ENCODE data around the gene GREB1L. TPM values are rescaled to one million over a fixed set of nuclear protein-coding genes. Genes with fewer than 3 reads are reported as not detected.

GREB1L gene
- polyA plus RNA-seq, 1 of the 3 experiments (the other 2 are of a cell fraction): under 0.01 TPM

DNA sequence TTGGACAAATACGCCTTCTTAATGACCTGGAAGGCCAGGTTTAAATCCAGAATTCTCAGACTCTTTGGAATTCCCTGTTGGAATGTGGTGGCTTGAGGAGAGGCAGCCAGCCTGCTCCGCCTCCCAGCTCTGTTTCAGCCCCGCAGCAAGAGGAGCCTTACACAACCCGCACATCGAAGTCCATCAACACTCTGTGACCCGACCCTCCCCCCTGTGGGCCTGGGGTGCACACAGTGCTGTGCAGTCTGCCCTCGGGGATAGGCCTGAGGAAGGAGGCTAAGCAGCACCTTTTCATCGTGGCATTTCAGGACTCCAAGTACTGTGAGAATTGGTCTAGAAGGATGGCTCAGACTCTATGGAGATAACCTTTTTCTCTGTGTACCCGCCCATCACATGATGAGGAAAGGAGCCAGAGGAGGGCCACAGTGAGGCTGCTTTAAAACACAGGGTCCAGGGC is 73.7 kb downstream of the GREB1L start:
- no peaks in the 10 kb centered on the region for H4K20me1 ChIP-seq (ENCODE audit: insufficient read depth)
- H3K79me2 ChIP-seq (ENCODE audit: insufficient read depth): no peaks in the 10 kb centered on the region
- H2AFZ ChIP-seq (ENCODE audit: low read depth): no peak overlapping the region
- no peaks in the 10 kb centered on the region for H3K9me2 ChIP-seq
- H3K27me3 ChIP-seq (ENCODE audit: insufficient read depth): no peaks in the 10 kb centered on the region
- H3K36me3 ChIP-seq (replicated peaks in 1 of 2; ENCODE audit: control insufficient read depth in 1 of 2, insufficient read depth in 2 of 2, low read length in 1 of 2): no peaks in the 10 kb centered on the region
- no peak for DNase-seq
- H3F3A ChIP-seq (replicated peaks; ENCODE audit: insufficient read depth): no peaks in the 10 kb centered on the region
- ChIA-PET POLR2A (no interaction called here), CTCF (no interaction called here)
- no peak overlapping the region for H3K4me2 ChIP-seq
- H3K9ac ChIP-seq: no peak overlapping the region
- no peaks in the 10 kb centered on the region for H3K4me1 ChIP-seq (ENCODE audit: control insufficient read depth in 1 of 2, insufficient read depth in 2 of 2, low read depth in 1 of 2, low read length in 1 of 2)
- WGBS (ENCODE audit: low lambda C conversion rate): 30% methylated on average over 9 of the region's 9 CpGs
- no peak overlapping the region for H3K4me3 ChIP-seq (ENCODE audit: low read depth in 2 of 2, low read length in 1 of 2)
- no peaks in the 10 kb centered on the region for H3K9me3 ChIP-seq
- TF ChIP-seq TEAD4 (IDR thresholded peaks at IDR 0.05; ENCODE audit: borderline replicate concordance, insufficient read depth) (no peak), RAD21 (IDR thresholded peaks at IDR 0.05; ENCODE audit: low read length) (no peak), TAF1 (IDR thresholded peaks at IDR 0.05; ENCODE audit: borderline replicate concordance, low read depth, low read length) (no peak)
- H3K27ac ChIP-seq (ENCODE audit: low read depth in 2 of 2, low read length in 1 of 2): no peak overlapping the region

GRCh38 chr18:21316296-21316695 is 74.3 kb downstream of the GREB1L start:
- no peak overlapping the region for H3K4me3 ChIP-seq (ENCODE audit: low read depth in 2 of 2, low read length in 1 of 2)
- H3K4me2 ChIP-seq: no peak overlapping the region
- no peaks in the 10 kb centered on the region for H3K9me2 ChIP-seq
- 88% methylated on average over 1 of the region's 1 CpG for WGBS (ENCODE audit: low lambda C conversion rate)
- H3K27ac ChIP-seq (ENCODE audit: low read depth in 2 of 2, low read length in 1 of 2): no peak overlapping the region
- H3K9ac ChIP-seq: no peak overlapping the region
- no peaks in the 10 kb centered on the region for H3F3A ChIP-seq (replicated peaks; ENCODE audit: insufficient read depth)
- no peaks in the 10 kb centered on the region for H3K9me3 ChIP-seq
- no peak for DNase-seq
- ChIA-PET POLR2A (no interaction called here), CTCF (no interaction called here)
- H3K36me3 ChIP-seq (replicated peaks in 1 of 2; ENCODE audit: control insufficient read depth in 1 of 2, insufficient read depth in 2 of 2, low read length in 1 of 2): no peaks in the 10 kb centered on the region
- TF ChIP-seq, protein P1, sequence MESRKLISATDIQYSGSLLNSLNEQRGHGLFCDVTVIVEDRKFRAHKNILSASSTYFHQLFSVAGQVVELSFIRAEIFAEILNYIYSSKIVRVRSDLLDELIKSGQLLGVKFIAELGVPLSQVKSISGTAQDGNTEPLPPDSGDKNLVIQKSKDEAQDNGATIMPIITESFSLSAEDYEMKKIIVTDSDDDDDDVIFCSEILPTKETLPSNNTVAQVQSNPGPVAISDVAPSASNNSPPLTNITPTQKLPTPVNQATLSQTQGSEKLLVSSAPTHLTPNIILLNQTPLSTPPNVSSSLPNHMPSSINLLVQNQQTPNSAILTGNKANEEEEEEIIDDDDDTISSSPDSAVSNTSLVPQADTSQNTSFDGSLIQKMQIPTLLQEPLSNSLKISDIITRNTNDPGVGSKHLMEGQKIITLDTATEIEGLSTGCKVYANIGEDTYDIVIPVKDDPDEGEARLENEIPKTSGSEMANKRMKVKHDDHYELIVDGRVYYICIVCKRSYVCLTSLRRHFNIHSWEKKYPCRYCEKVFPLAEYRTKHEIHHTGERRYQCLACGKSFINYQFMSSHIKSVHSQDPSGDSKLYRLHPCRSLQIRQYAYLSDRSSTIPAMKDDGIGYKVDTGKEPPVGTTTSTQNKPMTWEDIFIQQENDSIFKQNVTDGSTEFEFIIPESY (IDR thresholded peaks at IDR 0.05; ENCODE audit: borderline replicate concordance, low read depth): no peak
- TF ChIP-seq RXRA (IDR thresholded peaks at IDR 0.05; ENCODE audit: borderline replicate concordance, low read depth): no peak
- TF ChIP-seq, protein P2, sequence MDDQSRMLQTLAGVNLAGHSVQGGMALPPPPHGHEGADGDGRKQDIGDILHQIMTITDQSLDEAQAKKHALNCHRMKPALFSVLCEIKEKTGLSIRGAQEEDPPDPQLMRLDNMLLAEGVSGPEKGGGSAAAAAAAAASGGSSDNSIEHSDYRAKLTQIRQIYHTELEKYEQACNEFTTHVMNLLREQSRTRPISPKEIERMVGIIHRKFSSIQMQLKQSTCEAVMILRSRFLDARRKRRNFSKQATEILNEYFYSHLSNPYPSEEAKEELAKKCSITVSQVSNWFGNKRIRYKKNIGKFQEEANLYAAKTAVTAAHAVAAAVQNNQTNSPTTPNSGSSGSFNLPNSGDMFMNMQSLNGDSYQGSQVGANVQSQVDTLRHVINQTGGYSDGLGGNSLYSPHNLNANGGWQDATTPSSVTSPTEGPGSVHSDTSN (IDR thresholded peaks at IDR 0.05): no peak
- no peak for TF ChIP-seq GATA2 (CRISPR knock-in tag; IDR thresholded peaks at IDR 0.05)
- no peak for TF ChIP-seq NRF1 (IDR thresholded peaks at IDR 0.05; ENCODE audit: low read depth, low read length)
- TF ChIP-seq TCF12 (IDR thresholded peaks at IDR 0.05): no peak
- no peak for TF ChIP-seq GABPA (IDR thresholded peaks at IDR 0.05; ENCODE audit: low read depth)
- no peak for TF ChIP-seq FOXJ3 (CRISPR knock-in tag; IDR thresholded peaks at IDR 0.05)
- TF ChIP-seq EP300 (IDR thresholded peaks at IDR 0.05; ENCODE audit: borderline replicate concordance in 1 of 2, low read depth in 1 of 2, low read length in 1 of 2): no peak
- no peak for TF ChIP-seq RFX5 (IDR thresholded peaks at IDR 0.05; ENCODE audit: low read length)
- no peak for TF ChIP-seq RAD21 (IDR thresholded peaks at IDR 0.05; ENCODE audit: low read length)
- TF ChIP-seq SIN3A (IDR thresholded peaks at IDR 0.05; ENCODE audit: borderline replicate concordance, low read depth, low read length): no peak
- H4K20me1 ChIP-seq (ENCODE audit: insufficient read depth): no peaks in the 10 kb centered on the region
- no peaks in the 10 kb centered on the region for H3K4me1 ChIP-seq (ENCODE audit: control insufficient read depth in 1 of 2, insufficient read depth in 2 of 2, low read depth in 1 of 2, low read length in 1 of 2)
- no peaks in the 10 kb centered on the region for H3K79me2 ChIP-seq (ENCODE audit: insufficient read depth)
- no peaks in the 10 kb centered on the region for H3K27me3 ChIP-seq (ENCODE audit: insufficient read depth)
- no peak overlapping the region for H2AFZ ChIP-seq (ENCODE audit: low read depth)

Data from SK-N-SH (cell line).